AG08395 (cell line): ENCODE data around the gene SEMA5A.

Experiments
- DNase-seq: peaks from one replicate; pipeline ENCODE4 v3.0.0; 2012; ENCODE audit warnings: mixed read lengths, low spot score

Gene SEMA5A

GRCh38 chr5:9549941-9550340, 4.1 kb upstream of the SEMA5A start:
- no peak for DNase-seq

- peak; percentile 51 for DNase-seq
These were observed 1.5 kb upstream of the SEMA5A start for GRCh38 chr5:9547122-9547947.

DNA sequence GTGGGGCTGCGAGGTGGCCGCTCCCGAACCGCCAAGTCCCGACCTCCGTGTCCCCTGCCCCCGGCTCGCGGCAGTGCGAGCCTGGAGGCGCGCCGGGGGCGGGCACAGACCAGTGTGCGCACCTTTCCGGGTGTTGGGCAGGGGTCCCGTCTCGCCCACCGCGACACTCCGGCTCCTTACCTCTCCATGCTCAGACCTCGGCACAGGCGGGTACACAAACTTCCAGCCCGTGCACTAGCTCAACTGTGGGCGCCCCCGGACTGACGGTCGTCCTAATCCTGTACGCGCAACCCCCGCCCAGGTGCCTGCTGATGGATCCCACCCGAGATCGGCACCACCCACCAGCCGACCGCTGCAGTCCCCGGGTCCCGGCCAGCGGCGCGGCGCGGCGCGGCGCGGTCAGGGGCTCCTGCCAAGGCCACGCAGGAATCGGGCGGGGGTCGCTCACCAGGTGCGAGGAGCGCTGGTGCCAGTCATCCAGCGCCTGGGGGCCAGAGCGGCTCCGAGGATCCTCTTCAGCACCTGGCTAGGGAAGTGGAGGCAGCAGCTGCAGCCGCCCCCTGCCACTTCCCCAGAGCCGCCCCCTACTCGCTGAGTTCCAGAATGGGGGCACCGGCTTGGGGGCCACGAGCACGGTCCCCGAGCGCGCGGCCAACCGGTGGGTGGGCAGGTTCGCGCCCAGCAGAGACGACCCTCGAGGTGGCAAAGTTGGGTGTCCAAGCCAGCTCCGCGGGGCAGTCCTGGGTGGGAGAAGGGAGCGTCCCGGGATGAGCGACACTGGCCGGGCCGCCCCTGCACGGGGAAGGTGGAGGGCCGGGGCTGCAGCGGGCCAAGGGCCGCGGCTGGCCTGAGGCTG, 511 bp downstream of the SEMA5A start:
- no peak for DNase-seq

DNA sequence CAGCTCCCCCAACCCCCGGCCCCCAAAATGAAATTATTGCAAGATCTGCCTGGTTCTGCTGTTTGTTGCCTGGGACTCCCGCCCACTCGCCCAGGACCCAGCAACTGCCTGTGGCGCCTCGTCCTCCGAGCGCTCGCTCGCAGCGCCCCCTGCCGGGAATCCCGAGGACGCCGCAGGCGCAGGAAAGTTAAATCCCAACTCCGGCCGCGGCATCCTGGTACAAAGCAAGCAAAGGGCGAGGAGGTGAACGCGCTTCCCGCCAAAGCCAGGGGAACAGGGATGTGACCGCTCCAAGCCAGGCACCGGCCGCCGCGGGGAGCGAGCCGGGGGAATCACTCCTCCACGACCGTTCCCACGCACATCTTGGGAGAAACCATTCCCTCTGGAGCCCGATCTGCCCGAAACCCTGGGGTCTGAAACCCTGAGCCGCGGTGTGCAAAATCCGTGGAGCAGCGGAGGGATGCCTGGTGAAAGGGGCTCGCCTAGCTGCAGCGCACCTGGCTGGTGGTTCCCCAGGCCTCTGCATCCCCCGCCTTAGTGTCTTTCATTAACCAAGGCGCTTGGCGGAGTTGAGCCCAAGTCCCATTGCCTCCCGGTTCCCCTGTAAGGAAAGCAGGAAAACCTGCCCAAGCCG, 1.3 kb downstream of the SEMA5A start:
- peak; percentile 68 for DNase-seq

- no peak for DNase-seq
These were observed 1.8 kb downstream of the SEMA5A start for GRCh38 chr5:9544056-9544455.

DNA sequence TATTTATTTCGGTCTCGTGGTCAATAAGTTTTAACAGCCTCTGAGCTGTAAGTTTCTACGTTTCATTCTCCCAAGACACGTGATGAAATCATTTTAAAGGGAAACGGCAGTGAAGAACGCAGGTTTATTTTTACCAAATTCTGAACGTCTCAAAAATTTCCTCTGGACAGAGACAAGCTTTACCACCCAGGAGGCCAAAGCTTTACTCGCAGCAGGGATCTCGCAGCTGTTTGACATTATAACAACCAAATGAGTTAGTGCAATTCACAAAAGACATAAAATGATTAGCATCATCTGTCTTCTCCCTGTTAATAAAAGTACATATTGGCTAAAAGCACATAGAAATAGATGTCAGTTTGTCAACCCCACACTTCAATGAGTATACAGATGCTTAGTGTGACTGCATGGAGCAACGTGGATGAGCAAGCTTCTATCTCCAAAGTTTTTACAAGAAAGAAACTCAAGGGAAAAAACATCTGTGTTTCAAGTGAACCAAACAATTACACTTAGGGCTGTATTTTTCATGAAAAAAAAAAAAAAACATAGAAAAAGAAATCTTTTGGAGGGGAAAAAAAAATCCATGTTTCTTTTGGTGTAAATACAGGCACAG, 2.5 kb downstream of the SEMA5A start:
- DNase-seq, result no peak

- DNase-seq, result no peak
These were observed 5.1 kb downstream of the SEMA5A start for GRCh38 chr5:9540791-9541190.

DNA sequence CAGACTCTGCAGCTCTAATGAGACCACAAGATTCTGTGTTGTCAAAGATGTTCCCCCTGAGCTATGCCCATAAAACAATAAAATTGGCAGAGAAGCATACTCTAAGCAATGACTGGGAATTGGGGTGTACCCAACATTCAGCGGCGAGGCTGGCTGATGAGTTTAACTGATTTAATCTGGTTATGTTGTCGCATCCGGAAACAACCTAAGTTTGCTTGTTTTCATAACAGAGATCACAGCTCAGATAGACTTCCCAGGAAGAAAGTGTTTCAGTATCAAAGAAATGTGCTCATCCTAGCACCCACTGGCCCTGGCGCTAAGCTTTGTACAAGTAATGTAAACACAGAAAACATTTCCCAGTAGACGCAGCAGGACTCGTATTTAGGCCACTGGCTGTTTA, 7.4 kb downstream of the SEMA5A start:
- DNase-seq, result no peak

DNA sequence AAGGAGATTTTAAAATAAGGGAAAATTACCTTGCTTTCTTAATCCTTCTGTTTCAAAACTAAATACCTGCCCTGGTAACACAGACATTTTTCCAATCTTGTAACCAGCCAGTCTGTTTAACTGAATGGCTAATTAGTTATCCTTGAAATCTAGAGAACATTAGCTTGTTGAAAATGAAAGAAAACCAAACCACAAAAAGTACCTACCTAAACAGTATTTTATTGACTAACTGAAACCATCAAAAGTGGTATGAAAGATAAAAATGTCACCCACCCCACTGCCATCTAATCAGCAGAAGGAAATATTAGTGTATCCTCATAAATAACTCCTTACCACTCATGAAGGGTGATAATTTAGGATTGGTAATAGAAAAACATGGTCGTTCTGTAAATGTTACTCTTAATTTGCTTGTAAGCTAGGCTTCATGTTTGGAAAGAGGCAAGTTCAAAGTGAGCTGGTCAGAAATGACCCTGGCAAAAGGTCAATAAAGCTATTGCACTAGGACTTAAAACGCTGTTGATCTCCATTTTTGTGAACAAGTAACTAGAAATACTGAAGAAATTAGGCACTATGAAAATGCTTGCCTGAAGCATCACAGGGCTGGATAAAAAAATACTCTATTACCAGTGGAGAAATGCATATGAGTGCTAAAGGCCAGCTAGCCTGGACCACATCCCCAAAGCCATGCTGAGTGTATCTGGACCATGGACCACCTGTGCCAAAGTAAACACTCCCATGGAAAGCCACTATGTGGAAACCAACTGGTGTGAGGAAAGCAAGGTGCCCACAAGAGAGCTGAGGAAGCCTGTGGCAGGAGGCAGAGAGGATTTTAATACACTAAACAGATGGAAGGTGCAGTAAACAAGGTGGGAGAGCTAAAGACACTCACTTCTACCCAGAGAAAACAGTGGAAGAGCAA, 8.4 kb downstream of the SEMA5A start:
- DNase-seq, result no peak

DNA sequence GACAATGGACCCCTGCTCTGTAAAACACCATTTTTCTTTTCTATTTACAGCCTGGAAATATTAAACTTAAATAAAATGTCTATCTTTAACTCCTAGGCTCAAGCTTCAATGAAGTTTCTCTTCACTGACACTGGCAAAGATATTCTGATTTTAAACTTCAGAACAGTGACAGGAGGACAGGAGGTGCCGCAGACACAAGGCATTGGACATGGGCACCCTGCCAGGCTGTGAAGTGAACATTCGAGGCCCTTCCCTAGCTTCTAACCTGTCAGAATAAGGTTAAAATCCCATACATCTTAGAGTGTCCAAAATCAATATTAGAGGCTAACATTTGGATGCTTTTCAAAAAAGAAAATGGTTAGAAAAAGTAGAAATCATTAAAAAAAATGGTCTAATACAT, 9.2 kb downstream of the SEMA5A start:
- no peak for DNase-seq

DNA sequence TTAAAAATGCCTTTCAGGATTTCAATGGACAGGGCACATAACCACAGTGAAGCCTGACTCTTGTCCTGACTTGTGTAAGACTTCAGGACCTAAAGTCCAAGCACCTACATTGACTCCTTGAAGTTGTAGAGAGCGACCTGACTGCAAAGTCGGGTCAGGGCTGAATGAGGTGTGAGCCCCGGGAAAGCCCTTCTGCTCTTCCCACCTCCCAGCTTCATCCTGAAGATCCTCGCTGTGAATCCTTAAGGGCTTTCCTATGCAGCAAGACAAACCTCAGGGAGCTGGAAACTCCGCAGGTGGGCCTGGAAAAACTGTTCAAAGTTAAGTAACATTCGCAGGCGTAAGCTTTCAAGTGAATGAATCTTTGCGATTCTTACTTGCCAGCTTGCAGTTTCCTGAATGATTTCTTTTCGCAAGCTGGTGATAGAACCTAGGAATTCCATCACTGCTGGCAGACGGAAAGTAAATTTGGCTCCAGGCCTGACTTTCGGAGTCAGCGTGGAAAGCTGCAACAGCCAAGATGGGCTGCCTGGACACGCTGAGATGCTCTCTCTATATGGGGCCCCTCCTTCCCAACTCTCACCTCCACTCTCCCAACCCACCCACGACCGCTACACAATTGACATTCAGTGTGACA, 10.9 kb downstream of the SEMA5A start:
- no peak for DNase-seq

- DNase-seq, result no peak
These were observed 12.1 kb downstream of the SEMA5A start for GRCh38 chr5:9533562-9534364.

DNA sequence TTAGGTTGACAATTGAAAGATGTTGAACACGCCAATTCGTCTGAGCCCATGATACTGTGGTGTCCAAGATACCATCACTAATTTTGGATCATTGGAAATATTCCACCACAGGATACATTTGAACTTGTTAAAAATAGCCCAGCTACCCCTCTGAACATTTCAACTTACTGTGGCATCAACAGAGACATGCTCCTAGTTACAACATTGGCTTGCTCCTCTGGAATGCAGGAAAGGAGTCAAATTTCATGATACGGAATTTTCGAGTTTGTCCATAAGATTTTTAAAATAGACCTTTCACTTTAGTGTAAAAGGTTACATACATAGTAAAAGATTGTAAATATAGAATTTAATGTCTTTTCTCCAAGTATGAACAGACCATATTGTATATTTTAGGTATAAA, 12.8 kb downstream of the SEMA5A start:
- no peak for DNase-seq

- no peak for DNase-seq
These were observed 16.4 kb downstream of the SEMA5A start for GRCh38 chr5:9529513-9529912.

DNA sequence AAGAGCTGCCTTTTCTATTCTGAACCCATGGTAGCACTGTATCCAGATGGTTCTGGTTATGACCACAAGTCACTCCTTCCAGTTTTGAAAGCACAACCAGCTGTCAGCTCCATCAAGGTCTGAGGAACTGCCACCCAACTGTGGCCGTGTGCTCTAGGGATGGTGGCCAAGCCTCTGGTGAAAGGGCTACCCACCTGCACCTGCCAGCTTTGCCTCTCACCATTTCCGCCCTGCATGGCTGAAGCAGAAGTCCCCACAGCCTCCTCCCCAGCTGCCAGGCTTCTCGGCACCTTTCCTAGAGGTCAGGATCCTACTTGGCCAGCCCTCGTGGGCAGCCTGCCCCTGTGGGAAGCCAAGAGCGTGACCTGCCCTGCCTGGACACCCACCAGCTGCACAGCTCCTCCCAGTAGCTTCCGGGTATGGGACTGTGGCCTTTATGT, 16.8 kb downstream of the SEMA5A start:
- DNase-seq, result no peak

- no peak for DNase-seq
These were observed 20.9 kb downstream of the SEMA5A start for GRCh38 chr5:9524941-9525340.

- peak; percentile 45 for DNase-seq
These were observed 22.6 kb downstream of the SEMA5A start for GRCh38 chr5:9523090-9523823.

GRCh38 chr5:9519537-9519936, 26.3 kb downstream of the SEMA5A start:
- DNase-seq, result peak; percentile 70

DNA sequence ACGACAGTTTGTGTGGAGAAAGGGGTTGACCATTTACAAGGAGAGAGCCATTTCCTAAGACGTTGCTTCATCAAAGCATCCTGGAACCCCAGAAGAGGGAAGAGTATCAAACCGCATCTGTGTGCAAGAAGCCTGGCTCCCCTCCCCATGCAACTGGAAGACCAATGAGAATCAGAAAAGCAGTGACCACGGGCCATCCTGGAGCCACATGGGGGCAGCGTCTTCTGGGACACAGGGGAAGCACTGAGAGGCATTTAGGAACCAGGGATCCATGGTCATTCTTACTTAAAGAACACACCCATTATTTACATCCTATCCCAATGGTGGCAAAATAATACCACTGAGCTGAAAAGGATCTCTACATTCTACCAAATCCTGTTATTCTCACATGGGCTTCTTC, 29.3 kb downstream of the SEMA5A start:
- DNase-seq, result no peak
